ENCODE measurements around the gene EIF3F. TPM values are rescaled to one million over a fixed set of nuclear protein-coding genes. Genes with fewer than 3 reads are reported as not detected.

The EIF3F gene
- total RNA-seq, 2 experiments from 2014 or later = 365 to 380 TPM

DNA sequence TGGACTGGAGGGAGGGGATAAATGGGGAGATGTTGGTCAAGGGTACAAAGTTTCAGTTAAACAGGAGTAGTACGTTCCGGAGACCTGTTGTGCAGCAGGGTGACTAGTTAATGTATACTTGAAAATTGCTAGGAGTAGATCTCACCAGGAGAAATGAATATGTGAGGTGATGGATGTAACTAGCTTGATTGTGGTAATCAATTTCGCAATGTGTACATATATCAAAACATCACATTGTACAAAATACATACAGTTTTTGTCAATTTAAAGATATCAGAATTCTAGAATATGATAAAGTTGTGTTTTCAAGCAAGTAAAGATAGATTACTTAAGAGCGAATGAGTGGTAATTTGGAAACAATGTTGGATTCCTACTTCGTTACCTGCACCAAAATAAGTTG lies 13.3 kb downstream of the EIF3F start:
- no peak overlapping the region for H3K27ac Mint-ChIP-seq
- no peak overlapping the region for H3K4me3 Mint-ChIP-seq
- no peaks in the 10 kb centered on the region for H3K9me3 Mint-ChIP-seq
- H3K27me3 Mint-ChIP-seq (ENCODE audit: low read depth) = no peaks in the 10 kb centered on the region
- H3K36me3 Mint-ChIP-seq (ENCODE audit: low read depth) = peaks cover 34% of the 10 kb centered on the region
- H3K4me1 Mint-ChIP-seq (ENCODE audit: low read depth) = no peaks in the 10 kb centered on the region
- intact Hi-C loops (cut with micrococcal nuclease) = no loop called here
- DNase-seq = no peak
- CTCF ChIA-PET = interaction anchor here (1.2 kb wide), 1 partner anchor 95 kb away, joined by 3 read pairs; no protein-coding TSS in a partner anchor

DNA sequence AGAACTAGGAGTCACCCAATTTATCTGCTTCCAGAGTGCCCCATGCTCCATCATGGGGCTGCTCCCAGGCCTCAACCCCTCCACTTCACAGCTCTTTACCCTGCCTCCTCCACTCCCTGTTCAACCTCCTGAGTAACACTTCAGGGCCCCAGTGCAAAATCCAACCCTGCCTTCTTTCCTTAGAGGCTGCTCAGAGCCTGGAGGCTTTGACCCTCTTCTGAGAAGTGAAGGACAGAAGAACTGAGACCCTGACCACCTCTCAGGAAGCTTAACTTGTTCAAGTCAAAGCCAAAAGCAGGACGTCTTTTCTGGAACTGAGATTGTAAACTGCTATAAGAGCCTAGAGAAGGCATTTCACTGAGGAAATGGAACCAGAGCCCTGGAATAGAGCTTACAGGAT lies 15.5 kb downstream of the EIF3F start:
- Mint-ChIP-seq H3K27ac (no peak overlapping the region), H3K36me3 (ENCODE audit: low read depth) (peaks cover 14% of the 10 kb centered on the region), H3K4me3 (no peak overlapping the region), H3K27me3 (ENCODE audit: low read depth) (no peaks in the 10 kb centered on the region), H3K9me3 (no peaks in the 10 kb centered on the region), H3K4me1 (ENCODE audit: low read depth) (no peaks in the 10 kb centered on the region)
- CTCF ChIA-PET = interaction anchor here (2.4 to 6.8 kb wide), 2 partner anchors 90 to 97 kb away, joined by 11 to 90 read pairs; no protein-coding TSS in a partner anchor
- intact Hi-C loops (cut with micrococcal nuclease) = no loop called here
- no peak for DNase-seq

DNA sequence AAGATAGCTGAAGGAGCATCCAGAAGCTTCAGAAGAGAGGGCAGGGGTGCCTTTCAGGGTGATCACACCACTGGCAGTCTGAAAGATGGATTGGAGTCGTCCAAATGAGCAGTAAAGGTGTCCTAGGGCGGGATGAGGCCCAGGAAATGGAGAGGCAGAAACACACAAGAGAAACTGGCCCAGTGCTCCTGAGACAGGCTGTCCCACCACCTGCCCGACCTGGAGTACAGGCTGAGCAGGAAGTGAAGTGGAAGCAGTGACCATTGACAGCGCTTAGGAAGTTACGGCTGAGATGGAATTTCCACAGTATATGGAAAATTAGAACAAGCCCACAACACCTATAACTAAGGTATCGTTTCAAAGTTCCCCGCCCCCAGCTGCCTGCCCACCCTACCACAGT lies 16.1 kb downstream of the EIF3F start:
- Mint-ChIP-seq H3K9me3 (no peaks in the 10 kb centered on the region), H3K4me3 (no peak overlapping the region), H3K4me1 (ENCODE audit: low read depth) (no peaks in the 10 kb centered on the region), H3K27me3 (ENCODE audit: low read depth) (no peaks in the 10 kb centered on the region), H3K27ac (no peak overlapping the region), H3K36me3 (ENCODE audit: low read depth) (peaks cover 11% of the 10 kb centered on the region)
- CTCF ChIA-PET = interaction anchor here (2.4 to 6.8 kb wide), 2 partner anchors 89 to 97 kb away, joined by 11 to 90 read pairs; no protein-coding TSS in a partner anchor
- intact Hi-C loops (cut with micrococcal nuclease) = no loop called here
- DNase-seq = no peak

GRCh38 chr11:8004008-8004407 lies 16.9 kb downstream of the EIF3F start:
- Mint-ChIP-seq H3K27me3 (ENCODE audit: low read depth) (no peaks in the 10 kb centered on the region), H3K36me3 (ENCODE audit: low read depth) (peaks cover 9% of the 10 kb centered on the region), H3K4me3 (no peak overlapping the region), H3K27ac (no peak overlapping the region), H3K9me3 (no peaks in the 10 kb centered on the region), H3K4me1 (ENCODE audit: low read depth) (no peaks in the 10 kb centered on the region)
- CTCF ChIA-PET = interaction anchor here (0.6 to 6.8 kb wide), 3 partner anchors 62 to 96 kb away, joined by 3 to 90 read pairs (median 11); no protein-coding TSS in a partner anchor
- intact Hi-C loops (cut with micrococcal nuclease) = no loop called here
- DNase-seq = no peak

DNA sequence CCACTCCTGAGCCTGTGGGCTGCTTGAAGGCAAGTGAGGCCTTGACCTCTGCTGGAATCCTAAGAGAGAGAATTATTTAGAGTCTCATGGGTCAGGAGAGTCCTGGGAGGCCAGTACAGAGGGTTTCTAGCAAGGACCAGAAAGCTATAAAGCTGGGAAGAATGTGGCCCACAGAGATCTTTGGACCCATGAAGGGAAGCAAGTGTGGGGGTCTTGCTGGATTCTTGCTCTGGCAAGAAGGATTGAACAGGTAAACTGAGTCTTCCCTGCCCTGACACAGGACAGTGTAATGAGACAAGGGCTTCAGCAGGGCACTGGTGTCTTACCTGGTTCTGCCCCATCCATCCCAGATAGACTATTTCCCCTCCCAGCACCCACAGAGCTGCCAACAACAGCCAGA lies 18.4 kb downstream of the EIF3F start:
- no peak for DNase-seq
- Mint-ChIP-seq H3K36me3 (ENCODE audit: low read depth) (no peaks in the 10 kb centered on the region), H3K4me1 (ENCODE audit: low read depth) (no peaks in the 10 kb centered on the region), H3K27me3 (ENCODE audit: low read depth) (no peaks in the 10 kb centered on the region), H3K27ac (no peak overlapping the region), H3K4me3 (no peak overlapping the region), H3K9me3 (no peaks in the 10 kb centered on the region)
- intact Hi-C loops (cut with micrococcal nuclease) = loop anchor here (5.0 kb wide), 1 partner anchor 562 kb away; no protein-coding TSS in a partner anchor
- CTCF ChIA-PET = interaction anchor here (0.9 to 6.8 kb wide), 6 partner anchors 11 to 94 kb away, joined by 3 to 90 read pairs (median 28); partner anchors contain the start of gene EIF3F

DNA sequence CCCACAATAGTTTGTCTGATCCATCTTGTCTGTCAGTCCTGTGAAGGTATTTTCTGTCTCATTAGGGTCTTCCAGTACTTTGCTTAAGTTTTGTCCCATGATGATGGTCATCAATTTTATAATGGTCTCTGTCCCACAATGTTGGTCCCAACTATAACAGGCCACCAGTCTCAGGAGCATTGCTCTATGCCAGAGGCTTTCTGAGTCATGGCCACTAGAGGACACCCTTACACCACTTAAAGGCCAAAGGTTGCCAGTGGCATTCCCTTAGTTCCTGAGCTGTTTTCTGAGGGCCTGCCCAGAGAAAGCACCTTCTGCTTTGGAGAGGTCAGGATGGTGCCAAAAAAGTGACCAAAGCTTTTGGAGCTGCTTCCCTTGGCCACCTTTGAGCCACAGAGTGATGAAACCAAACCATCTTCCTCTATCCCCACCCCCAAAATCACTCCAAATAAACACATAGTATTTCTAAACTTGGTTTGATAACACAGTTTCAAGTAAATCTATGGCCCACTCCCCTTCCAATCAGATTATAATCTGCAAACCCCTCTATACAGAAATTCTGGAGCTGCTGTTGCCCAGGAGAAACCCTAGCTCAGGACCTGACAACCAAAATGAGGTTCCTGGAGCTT lies 19.3 kb downstream of the EIF3F start:
- Mint-ChIP-seq H3K4me3 (no peak overlapping the region), H3K27me3 (ENCODE audit: low read depth) (no peaks in the 10 kb centered on the region), H3K9me3 (no peaks in the 10 kb centered on the region), H3K36me3 (ENCODE audit: low read depth) (no peaks in the 10 kb centered on the region), H3K4me1 (ENCODE audit: low read depth) (no peaks in the 10 kb centered on the region), H3K27ac (no peak overlapping the region)
- peak; percentile 63 for DNase-seq
- intact Hi-C loops (cut with micrococcal nuclease) = loop anchor here (1.0 to 5.0 kb wide), 6 partner anchors 26 to 561 kb away; no protein-coding TSS in a partner anchor
- CTCF ChIA-PET = interaction anchor here (0.6 to 6.8 kb wide), 18 partner anchors 10 to 965 kb away, joined by 3 to 90 read pairs (median 4); partner anchors contain the start of gene EIF3F

DNA sequence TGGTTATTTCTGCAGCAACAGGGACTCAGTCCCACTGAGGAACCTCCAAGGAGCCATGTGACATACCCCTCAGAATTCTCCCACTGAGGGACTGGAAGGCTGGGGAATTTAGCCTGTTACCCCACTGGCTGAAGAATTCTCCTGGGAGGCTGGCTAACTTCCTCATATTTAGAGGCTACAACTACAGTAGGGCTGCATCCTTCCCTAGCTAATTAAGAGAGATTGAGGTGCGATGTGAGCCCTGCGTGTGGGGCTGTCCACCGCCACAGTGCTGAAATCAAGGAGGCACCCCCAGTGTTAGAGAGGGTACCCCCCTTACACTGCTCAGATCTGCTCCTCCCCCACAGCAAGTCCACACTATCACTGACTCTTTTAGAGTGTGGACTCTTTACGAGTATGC lies 21.1 kb downstream of the EIF3F start:
- H3K9me3 Mint-ChIP-seq = no peaks in the 10 kb centered on the region
- H3K4me3 Mint-ChIP-seq = no peak overlapping the region
- H3K27me3 Mint-ChIP-seq (ENCODE audit: low read depth) = no peaks in the 10 kb centered on the region
- no peaks in the 10 kb centered on the region for H3K4me1 Mint-ChIP-seq (ENCODE audit: low read depth)
- intact Hi-C loops (cut with micrococcal nuclease) = loop anchor here (5.0 kb wide), 1 partner anchor 559 kb away; no protein-coding TSS in a partner anchor
- no peaks in the 10 kb centered on the region for H3K36me3 Mint-ChIP-seq (ENCODE audit: low read depth)
- H3K27ac Mint-ChIP-seq = no peak overlapping the region
- DNase-seq = no peak
- CTCF ChIA-PET = interaction anchor here (3.7 to 6.8 kb wide), 4 partner anchors 8 to 91 kb away, joined by 28 to 90 read pairs (median 55); no protein-coding TSS in a partner anchor

DNA sequence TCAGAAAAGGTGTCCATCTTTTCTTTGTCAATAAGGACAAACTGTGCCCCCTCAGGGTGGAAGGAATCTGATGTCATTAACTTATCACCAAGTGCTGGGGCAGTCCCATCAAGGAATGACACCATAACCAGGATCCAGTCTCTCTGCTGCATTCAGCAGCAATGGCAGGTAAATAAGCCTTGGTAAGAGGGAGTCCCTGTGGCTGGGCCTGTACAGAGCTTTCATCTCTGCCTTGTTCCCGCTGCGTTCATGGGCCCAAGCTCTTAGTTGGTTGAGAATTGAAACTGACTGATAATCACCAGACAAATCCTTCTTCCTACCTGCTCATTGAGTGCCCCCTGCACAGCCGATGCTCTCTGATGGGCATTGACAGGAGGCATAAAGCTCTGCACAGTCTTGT lies 22.7 kb downstream of the EIF3F start:
- DNase-seq = no peak
- Mint-ChIP-seq H3K9me3 (no peaks in the 10 kb centered on the region), H3K27me3 (ENCODE audit: low read depth) (peaks cover 7% of the 10 kb centered on the region), H3K4me1 (ENCODE audit: low read depth) (no peaks in the 10 kb centered on the region), H3K27ac (no peak overlapping the region), H3K4me3 (no peak overlapping the region), H3K36me3 (ENCODE audit: low read depth) (no peaks in the 10 kb centered on the region)
- CTCF ChIA-PET = interaction anchor here (1.1 to 5.1 kb wide), 2 partner anchors 82 to 90 kb away, joined by 5 to 81 read pairs; no protein-coding TSS in a partner anchor
- intact Hi-C loops (cut with micrococcal nuclease) = loop anchor here (5.0 kb wide), 1 partner anchor 557 kb away; no protein-coding TSS in a partner anchor

DNA sequence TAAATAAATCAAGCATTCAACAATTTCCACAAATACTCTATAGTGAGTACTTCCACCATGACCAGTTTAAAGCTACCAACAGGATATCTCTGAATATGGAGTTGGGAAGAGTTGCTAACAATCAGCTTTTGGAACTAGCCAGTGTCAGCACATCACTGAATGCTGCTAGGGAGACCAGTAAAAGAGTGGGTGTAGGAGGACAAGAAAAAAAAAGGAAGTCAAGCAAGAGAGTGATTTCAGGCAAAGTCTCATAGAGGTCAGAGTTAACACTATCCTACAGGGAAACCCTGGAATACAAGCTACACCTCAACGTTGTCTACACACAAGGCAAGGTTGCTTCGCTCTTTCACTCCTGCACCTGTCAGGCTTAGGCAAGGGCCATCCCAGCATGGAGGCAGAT lies 24.2 kb downstream of the EIF3F start:
- H3K36me3 Mint-ChIP-seq (ENCODE audit: low read depth) = no peaks in the 10 kb centered on the region
- H3K9me3 Mint-ChIP-seq = no peaks in the 10 kb centered on the region
- CTCF ChIA-PET = interaction anchor here (0.8 to 2.0 kb wide), 4 partner anchors 18 to 87 kb away, joined by 3 to 12 read pairs (median 4); no protein-coding TSS in a partner anchor
- intact Hi-C loops (cut with micrococcal nuclease) = no loop called here
- peaks cover 10% of the 10 kb centered on the region for H3K27me3 Mint-ChIP-seq (ENCODE audit: low read depth)
- no peak overlapping the region for H3K27ac Mint-ChIP-seq
- DNase-seq = no peak
- H3K4me3 Mint-ChIP-seq = no peak overlapping the region
- no peaks in the 10 kb centered on the region for H3K4me1 Mint-ChIP-seq (ENCODE audit: low read depth)

GRCh38 chr11:8011981-8012444 lies 24.9 kb downstream of the EIF3F start:
- CTCF ChIA-PET = interaction anchor here (1.2 to 2.0 kb wide), 4 partner anchors 21 to 87 kb away, joined by 4 to 12 read pairs (median 4); no protein-coding TSS in a partner anchor
- H3K4me1 Mint-ChIP-seq (ENCODE audit: low read depth) = no peaks in the 10 kb centered on the region
- H3K27me3 Mint-ChIP-seq (ENCODE audit: low read depth) = peaks cover 12% of the 10 kb centered on the region
- no peak overlapping the region for H3K4me3 Mint-ChIP-seq
- DNase-seq = no peak
- H3K27ac Mint-ChIP-seq = no peak overlapping the region
- H3K36me3 Mint-ChIP-seq (ENCODE audit: low read depth) = no peaks in the 10 kb centered on the region
- H3K9me3 Mint-ChIP-seq = no peaks in the 10 kb centered on the region
- intact Hi-C loops (cut with micrococcal nuclease) = no loop called here

GRCh38 chr11:8013833-8014232 lies 26.7 kb downstream of the EIF3F start:
- H3K27me3 Mint-ChIP-seq (ENCODE audit: low read depth) = peaks cover 26% of the 10 kb centered on the region
- no peak overlapping the region for H3K27ac Mint-ChIP-seq
- no peak overlapping the region for H3K4me3 Mint-ChIP-seq
- intact Hi-C loops (cut with micrococcal nuclease) = no loop called here
- no peaks in the 10 kb centered on the region for H3K36me3 Mint-ChIP-seq (ENCODE audit: low read depth)
- no peak for DNase-seq
- no peaks in the 10 kb centered on the region for H3K9me3 Mint-ChIP-seq
- peaks cover 4% of the 10 kb centered on the region for H3K4me1 Mint-ChIP-seq (ENCODE audit: low read depth)
- CTCF ChIA-PET = interaction anchor here (1.1 kb wide), 1 partner anchor 86 kb away, joined by 3 read pairs; no protein-coding TSS in a partner anchor

DNA sequence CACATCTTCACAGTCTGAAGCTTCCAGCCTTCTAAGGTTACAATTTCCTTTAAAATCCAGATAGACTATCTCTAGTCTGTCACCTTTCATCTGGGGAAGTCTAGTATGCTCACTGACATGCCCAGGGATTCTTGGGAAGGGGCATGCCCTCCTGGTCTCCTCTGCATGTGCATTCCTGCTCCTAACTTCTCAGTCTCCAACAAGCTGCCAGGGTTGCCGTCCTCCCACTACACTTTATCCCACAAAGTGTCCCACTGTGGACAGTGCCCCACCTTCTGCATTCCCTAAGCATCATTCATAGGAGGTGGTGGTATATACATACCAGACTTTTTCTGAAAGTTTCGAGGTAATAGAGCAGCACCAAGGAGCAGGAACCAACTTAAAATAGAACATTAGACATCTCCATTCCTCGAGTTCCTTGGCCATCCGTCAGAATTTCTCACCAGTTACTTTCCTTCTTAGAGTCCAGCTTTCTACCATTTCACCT lies 28.7 kb downstream of the EIF3F start:
- H3K9me3 Mint-ChIP-seq = no peaks in the 10 kb centered on the region
- DNase-seq = no peak
- no peaks in the 10 kb centered on the region for H3K36me3 Mint-ChIP-seq (ENCODE audit: low read depth)
- H3K4me3 Mint-ChIP-seq = no peak overlapping the region
- CTCF ChIA-PET = interaction anchor here (2.1 to 4.3 kb wide), 2 partner anchors 9 to 83 kb away, joined by 5 to 28 read pairs; no protein-coding TSS in a partner anchor
- H3K27ac Mint-ChIP-seq = no peak overlapping the region
- peaks cover 12% of the 10 kb centered on the region for H3K4me1 Mint-ChIP-seq (ENCODE audit: low read depth)
- peaks cover 35% of the 10 kb centered on the region for H3K27me3 Mint-ChIP-seq (ENCODE audit: low read depth)
- intact Hi-C loops (cut with micrococcal nuclease) = no loop called here
